CD4-positive, alpha-beta T cell treated with Interleukin-21 for 1 hour (primary cell): Measurements from ENCODE around the gene MGME1.

Source experiments
- DNase-seq: peaks from one replicate; pipeline ENCODE4 v3.0.0-alpha.2; 2020

Gene MGME1

GRCh38 chr20:17968366-17969277 lies at the start of gene MGME1, which contains the start of gene SNX5:
TSS of gene MGME1 (plus strand) at chr20:17969018. CDS start at chr20:17969860, 842 bp downstream.
TSS of gene SNX5 (minus strand) at chr20:17968794. CDS start at chr20:17968425, 369 bp downstream.
- peak; percentile 99 for DNase-seq

- DNase-seq = no peak
Measured at GRCh38 chr20:17919149-17919548, 49.7 kb upstream of the MGME1 start.

- no peak for DNase-seq
Measured at GRCh38 chr20:17921774-17922173, 47.0 kb upstream of the MGME1 start.

- DNase-seq = no peak
Measured at GRCh38 chr20:17925141-17925939, 43.5 kb upstream of the MGME1 start.

DNA sequence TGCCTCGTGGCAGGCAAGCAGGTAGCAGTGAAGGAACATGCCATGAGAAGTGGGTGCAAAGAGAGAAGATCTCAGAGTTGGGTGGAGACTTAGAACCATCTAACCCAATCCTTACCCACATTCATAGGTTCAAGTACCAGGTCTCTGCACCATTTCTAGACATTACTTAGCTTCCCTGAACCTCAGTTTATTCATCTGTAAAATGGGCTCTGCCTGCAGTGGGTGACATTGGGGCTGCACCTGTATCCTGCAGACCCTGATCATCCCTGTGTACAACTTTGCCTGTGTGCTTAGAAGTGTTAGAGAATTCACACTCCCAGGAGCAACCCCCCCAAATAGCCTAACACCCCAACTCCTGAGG lies 42.9 kb upstream of the MGME1 start:
- DNase-seq = no peak

DNA sequence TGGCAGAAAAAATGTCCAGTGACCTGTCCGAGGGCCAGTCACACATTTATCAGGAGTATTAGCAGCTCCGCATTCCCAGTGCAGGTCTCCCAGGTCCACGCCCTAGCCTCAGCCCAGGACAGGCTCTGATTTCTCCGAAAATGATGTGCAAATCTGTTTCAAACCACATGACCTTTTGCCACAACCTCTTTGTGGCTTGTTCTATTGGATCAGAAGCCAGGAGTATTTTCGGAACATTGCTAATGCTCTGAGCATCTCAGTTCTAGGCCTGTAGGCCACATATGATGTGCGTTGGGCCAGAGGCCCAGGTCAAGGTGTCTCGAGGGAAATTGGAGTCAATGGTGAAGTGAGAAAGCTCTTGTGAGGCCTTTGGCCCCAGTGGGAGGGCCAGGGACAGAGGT lies 40.6 kb upstream of the MGME1 start:
- no peak for DNase-seq

DNA sequence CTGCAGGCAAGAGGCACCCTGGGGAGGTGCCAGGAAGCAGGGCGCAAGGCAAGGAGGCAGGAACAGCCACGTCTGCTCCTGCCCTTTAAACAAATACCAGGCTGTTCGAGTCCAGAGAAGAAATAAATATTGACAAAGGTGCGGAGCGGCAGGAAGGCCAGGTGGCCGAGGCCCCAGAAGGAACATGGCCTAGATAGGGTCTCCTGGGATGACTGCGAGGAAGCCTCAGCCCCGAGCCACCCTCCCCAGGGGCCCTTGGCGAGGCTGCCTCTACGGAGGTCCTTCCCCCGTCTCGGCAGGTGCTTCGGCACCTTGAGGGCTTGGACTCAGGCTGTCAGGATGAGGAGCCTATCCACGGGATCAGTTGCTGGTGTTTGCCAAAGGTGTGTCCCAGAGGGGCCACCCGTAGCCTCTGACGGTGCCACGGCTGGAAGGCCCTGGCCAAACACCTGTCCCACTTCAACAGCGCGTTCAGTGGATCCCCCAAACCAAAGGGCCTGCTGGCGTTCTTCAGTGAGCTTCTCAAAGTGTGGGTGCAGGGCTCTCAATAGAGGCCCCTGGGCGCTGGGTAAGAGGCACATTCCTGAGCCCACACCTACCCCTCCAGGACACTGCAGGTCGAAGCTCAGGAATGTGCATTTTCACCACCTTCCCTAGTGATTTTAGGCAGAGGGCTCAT lies 40.0 kb upstream of the MGME1 start:
- no peak for DNase-seq

DNA sequence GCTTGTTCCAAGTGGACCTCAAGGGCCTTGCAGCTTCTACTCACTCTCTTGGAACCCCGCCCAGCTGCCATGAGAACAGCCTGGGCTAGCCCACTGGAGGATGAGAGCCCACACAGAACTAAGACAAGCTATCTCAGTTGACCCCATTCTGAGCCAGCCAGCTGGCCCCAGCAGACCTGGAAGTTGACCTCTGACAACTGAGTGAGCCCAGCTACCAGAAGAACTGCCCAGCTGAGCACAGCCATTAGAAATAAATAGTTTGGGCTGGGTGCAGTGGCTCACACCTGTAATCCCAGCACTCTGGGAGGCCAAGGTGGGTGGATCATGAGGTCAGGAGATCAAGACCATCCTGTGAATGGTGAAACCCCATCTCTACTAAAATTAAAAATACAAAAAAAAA lies 37.3 kb upstream of the MGME1 start:
- no peak for DNase-seq

- no peak for DNase-seq
Measured at GRCh38 chr20:17932396-17932795, 36.4 kb upstream of the MGME1 start.

DNA sequence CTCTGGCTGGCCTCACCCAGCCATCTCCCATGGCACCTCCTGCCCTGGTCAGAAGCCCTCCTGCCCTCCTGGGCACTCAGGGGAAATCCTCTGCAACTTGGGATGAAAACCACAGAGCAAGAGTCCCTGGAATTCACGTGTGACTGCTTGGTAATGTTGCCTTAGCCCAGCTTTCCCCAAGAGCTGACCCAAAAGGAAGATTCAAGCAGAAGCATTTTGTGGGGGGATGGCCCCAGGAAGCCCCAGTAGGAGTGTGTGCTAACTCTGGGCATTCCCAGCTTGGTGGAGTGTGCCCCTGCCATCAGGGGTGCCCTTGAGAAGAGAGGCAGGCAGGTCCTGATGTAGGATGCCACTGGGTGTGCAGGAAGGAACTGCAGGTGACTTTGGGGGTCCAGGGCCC lies 35.7 kb upstream of the MGME1 start:
- no peak for DNase-seq

DNA sequence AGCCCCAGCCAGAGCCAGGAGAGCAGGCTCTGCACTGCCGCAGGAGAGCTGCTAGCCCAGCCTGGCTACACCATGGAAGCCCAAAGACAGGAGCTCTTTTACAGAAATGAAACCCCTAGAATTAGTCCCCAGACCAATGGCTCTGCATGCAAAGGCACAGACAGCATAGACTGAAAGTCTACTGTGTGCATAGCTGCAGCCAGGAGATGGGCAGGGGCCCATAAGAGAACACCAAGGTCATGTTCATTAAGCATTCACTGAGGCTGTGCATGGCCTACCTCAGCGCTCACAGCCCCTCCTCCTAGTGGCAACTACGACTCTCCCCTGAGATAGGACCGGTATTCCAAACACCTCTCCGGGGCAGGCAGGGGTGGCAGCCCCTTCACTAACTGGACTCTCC lies 35.1 kb upstream of the MGME1 start:
- no peak for DNase-seq

- DNase-seq = no peak
Measured at GRCh38 chr20:17934141-17934862, 34.5 kb upstream of the MGME1 start.

DNA sequence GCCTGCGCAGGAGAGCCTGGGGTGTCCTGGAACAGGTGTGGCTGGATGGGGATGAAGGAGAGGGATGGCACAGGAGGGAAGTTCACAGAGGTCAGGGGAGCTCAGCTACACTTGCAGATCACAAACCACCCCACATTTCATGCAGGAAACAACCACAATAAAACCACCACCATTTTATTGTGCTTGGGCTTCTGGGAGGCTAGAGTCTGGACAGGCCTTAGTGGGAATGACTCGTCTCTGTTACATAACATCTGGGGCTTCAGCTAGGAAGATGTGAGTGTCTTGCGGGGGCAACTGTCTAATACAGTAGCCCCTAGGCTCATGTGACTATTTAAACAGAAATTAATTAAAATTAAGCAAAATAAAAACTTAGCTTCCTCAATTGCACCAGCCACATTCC lies 33.6 kb upstream of the MGME1 start:
- DNase-seq = no peak

DNA sequence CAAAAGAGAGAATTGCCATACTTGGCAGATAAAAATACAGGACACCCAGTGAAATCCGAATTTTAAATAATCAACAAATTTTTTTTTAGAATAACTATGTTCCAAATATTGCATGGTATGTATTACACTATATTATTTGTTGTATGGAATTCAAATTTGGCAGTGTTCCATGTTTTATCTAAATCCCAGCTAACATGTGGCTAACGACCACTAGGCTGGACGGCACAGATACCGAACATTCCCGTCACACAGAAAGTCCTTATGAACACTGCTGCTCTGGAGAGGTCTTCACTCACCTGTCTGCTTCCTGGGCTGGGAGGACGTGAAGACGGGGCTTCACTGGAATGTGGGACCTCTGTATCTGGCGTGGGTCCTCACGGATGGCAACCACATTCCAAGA lies 33.1 kb upstream of the MGME1 start:
- DNase-seq = no peak

DNA sequence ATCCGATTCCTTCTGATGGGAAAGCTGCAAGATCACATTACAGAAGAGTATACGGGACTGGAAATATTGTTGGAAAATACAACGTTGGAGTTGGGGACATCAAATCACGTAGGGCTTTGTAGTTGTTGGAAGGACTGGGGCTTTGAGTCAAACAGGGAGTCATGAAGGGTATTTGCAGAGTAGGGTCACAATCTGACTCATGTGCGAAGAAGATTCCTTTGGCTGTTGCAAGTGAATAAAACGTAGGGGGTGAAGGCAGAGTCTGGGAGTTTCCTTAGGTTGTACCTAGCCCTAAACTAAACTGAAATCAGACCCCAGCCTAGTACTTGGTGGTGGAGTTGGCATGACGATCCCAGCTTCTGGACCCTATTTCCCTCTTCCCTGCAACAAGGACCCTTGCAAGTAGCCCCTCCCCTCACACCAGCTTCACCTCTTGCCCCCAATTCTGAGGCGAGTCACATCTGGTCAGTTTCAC lies 32.5 kb upstream of the MGME1 start:
- DNase-seq = no peak

GRCh38 chr20:17936761-17937732 lies 31.8 kb upstream of the MGME1 start:
- no peak for DNase-seq

- DNase-seq = peak; percentile 64
Measured at GRCh38 chr20:17938871-17939619, 29.8 kb upstream of the MGME1 start.

DNA sequence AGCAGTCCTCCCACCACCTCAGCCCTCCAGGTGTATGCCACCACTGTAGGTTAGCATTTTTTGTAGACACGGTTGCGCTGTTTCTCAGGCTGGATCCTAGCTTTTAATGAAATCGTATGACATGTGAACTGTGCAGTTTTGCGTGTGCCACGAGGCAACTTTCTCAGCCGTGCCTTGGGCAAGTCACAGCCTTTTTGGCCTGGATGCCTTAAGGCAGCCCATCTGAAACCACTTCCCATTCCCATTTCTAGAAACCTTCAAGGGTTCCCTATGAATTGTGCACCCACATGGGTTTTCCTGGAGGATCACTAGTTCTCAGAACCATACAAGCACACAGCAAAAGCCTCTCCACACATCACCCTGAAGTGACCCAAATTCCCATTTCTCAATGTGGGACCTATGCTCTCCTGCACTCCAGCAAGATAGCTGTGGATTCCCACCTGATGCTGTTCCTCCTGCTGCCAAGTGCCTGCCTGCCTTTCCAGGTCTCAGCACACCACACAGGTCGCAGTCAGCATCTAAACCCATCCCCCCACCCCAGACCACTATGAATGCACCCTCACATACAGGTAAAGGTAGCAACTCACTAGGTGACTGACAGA lies 29.1 kb upstream of the MGME1 start:
- no peak for DNase-seq

DNA sequence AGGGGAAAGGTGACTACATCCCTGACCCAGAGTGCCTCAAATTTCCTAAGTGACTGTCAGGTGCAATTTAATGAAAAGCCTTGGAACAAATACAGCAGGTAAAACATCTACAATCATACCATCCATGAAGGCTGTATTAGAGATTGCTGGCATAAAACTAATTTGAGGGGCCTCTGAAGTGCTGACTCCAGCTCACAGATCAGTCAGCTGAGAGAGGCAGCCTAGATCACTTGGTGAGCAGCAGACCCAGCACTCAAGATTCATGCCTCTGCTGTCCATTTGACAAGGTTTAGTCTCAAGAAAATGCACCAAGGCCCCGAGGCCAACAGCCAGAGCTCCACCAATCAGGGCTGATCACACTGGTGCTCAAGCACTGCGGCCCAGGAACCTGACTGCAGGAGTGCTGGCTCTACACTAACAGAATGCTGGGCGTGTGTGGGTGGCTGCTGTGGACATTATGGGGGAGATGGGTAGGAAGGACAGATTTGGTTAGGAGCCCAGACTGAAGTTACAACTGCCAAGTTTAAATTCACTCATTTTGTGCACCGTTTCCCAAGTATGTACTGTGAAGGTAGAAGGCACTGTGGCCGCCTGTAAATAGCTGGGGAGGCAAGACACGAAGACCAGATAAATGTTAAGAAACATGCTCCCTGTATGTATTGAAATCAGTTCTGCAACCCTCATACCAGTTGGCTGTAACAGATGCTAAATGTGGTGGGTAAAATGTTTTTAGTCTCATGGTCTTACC lies 28.4 kb upstream of the MGME1 start:
- DNase-seq = no peak
